ENCODE results near the gene CYB561A3. TPM values are rescaled to one million over a fixed set of nuclear protein-coding genes. Genes with fewer than 3 reads are reported as not detected.

CYB561A3 gene
- total RNA-seq (2022; extraction: Qiagen RNA extraction): 41.1 to 44.9 TPM (median 44.2 TPM) in 5 replicates

DNA sequence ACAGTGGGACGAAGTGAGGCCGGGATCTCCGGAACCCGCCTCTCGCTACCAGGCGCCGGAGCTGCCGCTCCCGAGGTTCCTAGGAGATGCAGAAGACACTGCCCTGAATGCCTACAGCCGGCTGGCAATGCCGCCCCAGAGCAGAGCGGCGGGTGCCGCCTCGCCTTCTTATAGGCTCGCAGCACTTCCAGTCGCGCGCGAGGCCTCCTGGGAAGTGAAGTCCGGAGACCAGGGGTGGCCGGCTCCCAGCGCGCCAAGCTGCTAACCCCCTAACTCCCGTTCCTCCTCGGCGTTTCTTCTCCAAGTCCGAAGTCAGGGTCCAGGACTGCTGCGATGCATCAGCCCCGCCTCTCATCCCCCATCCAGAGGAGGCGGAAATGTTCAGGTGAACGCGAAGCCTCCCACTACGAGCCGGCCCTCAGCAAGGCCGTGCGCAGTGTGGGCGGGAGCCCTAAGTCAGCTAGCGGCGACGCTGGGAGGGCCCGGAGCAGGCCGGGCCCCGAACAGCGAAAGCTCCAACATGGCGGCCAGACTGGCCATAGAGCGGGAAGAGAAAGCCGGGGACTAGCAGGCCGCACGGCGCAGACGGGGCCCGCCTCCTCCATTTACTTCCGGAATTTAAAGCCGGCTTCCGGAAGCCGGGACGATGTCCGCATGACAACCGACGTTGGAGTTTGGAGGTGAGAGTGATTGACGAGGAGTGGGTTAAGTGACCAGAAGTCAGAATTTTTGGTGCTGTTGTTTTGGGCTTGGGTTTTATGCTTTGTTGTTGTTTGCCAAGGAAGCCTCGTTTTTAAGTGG is at the start of gene CYB561A3, which contains the start of gene TMEM138:
Gene CYB561A3, minus strand, starts transcription at position 142 of the 801 bp plus-strand sequence. CDS start 5,169 bp downstream, outside the sequence.
Gene TMEM138, plus strand, starts transcription at position 634 of the 801 bp plus-strand sequence. CDS start 2,017 bp downstream, outside the sequence.

DNA sequence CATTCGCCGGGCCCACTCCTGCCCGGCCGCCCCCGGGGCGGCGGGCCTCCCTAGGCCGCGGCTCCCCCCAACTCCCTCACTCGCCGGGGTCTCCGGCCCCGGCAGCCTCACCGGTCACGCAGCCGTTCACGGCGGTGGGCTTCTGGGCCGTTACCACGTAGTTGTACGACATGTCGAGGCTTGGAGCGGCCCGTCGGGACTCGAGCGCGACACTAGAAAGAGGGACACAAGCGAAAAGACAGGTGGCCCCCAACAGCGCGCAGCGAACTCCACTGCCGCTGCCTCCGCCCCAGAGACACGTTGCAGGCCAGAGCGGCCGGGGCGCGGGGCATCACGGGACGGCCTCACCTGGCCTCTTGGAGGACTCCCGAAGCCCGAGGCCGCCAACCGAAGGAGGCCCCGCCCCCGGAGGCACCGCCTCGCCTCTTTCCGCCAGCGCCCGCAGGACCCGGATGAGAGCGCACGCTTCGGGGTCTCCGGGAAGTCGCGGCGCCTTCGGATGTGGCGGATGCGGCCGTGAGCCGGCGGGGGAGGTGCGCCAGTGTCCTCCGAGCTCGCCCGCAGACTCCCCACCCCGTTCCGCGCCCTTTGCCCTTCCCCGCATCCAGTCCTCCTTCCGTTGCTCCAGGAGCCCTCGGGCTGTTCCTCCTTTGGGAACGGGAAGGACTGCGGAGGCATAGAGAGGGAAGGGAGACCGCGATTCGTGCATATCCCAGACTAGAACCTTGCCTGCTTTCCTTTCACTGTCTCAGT is 28.7 kb downstream of the CYB561A3 start, which contains the start of the genes DDB1 and TKFC:
Gene DDB1, minus strand, starts transcription at position 309 of the 753 bp plus-strand sequence. Its CDS starts 137 bp downstream, at position 172.
Gene TKFC, plus strand, starts transcription at position 432 of the 753 bp plus-strand sequence. CDS start 1,501 bp downstream, outside the sequence.

Other genes with a start within 250 kb of the CYB561A3 start
- gene VPS37C, start 200.5 kb downstream of the CYB561A3 start, total RNA-seq (2022; extraction: Qiagen RNA extraction): 16.4 to 18.2 TPM (median 17.6 TPM) in 5 replicates
- not detected in 5 replicates for gene PGA3, start 158.4 kb downstream of the CYB561A3 start, total RNA-seq (2022; extraction: Qiagen RNA extraction)
- 0.18 TPM in 1 of 5 replicates, not detected in the others for gene PGA4, start 139.5 kb downstream of the CYB561A3 start, total RNA-seq (2022; extraction: Qiagen RNA extraction)
- gene PGA5, start 120.7 kb downstream of the CYB561A3 start, total RNA-seq (2022; extraction: Qiagen RNA extraction): not detected in 5 replicates
- gene VWCE, start 66.6 kb downstream of the CYB561A3 start, total RNA-seq (2022; extraction: Qiagen RNA extraction): 0.51 to 0.97 TPM (median 0.69 TPM) in 5 replicates
- 158 to 196 TPM (median 162 TPM) in 5 replicates for gene DDB1, start 28.8 kb downstream of the CYB561A3 start, total RNA-seq (2022; extraction: Qiagen RNA extraction)
- gene TKFC, start 28.7 kb downstream of the CYB561A3 start, total RNA-seq (2022; extraction: Qiagen RNA extraction): 45.9 to 74.7 TPM (median 72.6 TPM) in 5 replicates
- 65.3 to 104 TPM (median 94.7 TPM) in 5 replicates for gene TMEM138, start 492 bp upstream of the CYB561A3 start, total RNA-seq (2022; extraction: Qiagen RNA extraction)
- gene TMEM216, start 30.7 kb upstream of the CYB561A3 start, total RNA-seq (2022; extraction: Qiagen RNA extraction): 16.1 to 17.1 TPM (median 16.7 TPM) in 5 replicates
- 63.9 to 84.3 TPM (median 68.6 TPM) in 5 replicates for gene CPSF7, start 68.1 kb upstream of the CYB561A3 start, total RNA-seq (2022; extraction: Qiagen RNA extraction)
- 31.4 to 50.5 TPM (median 44.4 TPM) in 5 replicates for gene SDHAF2, start 68.2 kb upstream of the CYB561A3 start, total RNA-seq (2022; extraction: Qiagen RNA extraction)
- 0.09 to 0.22 TPM (median 0.13 TPM) in 5 replicates for gene LRRC10B, start 146.9 kb upstream of the CYB561A3 start, total RNA-seq (2022; extraction: Qiagen RNA extraction)
- gene SYT7, start 219.2 kb upstream of the CYB561A3 start, total RNA-seq (2022; extraction: Qiagen RNA extraction): 1.0 to 1.4 TPM (median 1.1 TPM) in 5 replicates

Data from A549 treated with Hydrocortisone at 1 μM for 4 hours (cell line).